ENCODE data around the gene MCU. TPM values are rescaled to one million over a fixed set of nuclear protein-coding genes. Genes with fewer than 3 reads are reported as not detected.
"Not testable (repeated sequence)": the region's sequence is repeated elsewhere in the genome, so short reads cannot be mapped to it uniquely, and the experiment has no call there.

The MCU gene
- total RNA-seq, 1 experiment from 2014 or later: 70.2 TPM

GRCh38 chr10:72663971-72664370, 28.0 kb upstream of the MCU start:
- DNase-seq: no peak
- no peak overlapping the region for H3K27ac Mint-ChIP-seq (ENCODE audit: unreplicated experiment)
- no TSS peak for BruUV-seq (replicated peaks)
- no peaks in the 10 kb centered on the region for H3K36me3 Mint-ChIP-seq (ENCODE audit: insufficient read depth, unreplicated experiment)
- H3K9me3 Mint-ChIP-seq (ENCODE audit: low read depth, unreplicated experiment): no peaks in the 10 kb centered on the region
- intact Hi-C loops (cut with micrococcal nuclease; ENCODE audit: unreplicated experiment): no loop called here
- TF ChIP-seq CTCF (IDR thresholded peaks at IDR 0.05; ENCODE audit: unreplicated experiment): no peak
- no peak overlapping the region for H3K4me3 Mint-ChIP-seq (ENCODE audit: low read depth, unreplicated experiment)
- H3K4me1 Mint-ChIP-seq (ENCODE audit: low read depth, unreplicated experiment): peaks cover 37% of the 10 kb centered on the region
- H3K27me3 Mint-ChIP-seq (ENCODE audit: unreplicated experiment): no peaks in the 10 kb centered on the region
- CTCF ChIA-PET: interaction anchor here (1.8 kb wide), 1 partner anchor 17 kb away, joined by 3 read pairs; no protein-coding TSS in a partner anchor

- H3K4me1 Mint-ChIP-seq (ENCODE audit: low read depth, unreplicated experiment): peaks cover 18% of the 10 kb centered on the region
- BruUV-seq (replicated peaks): no TSS peak
- DNase-seq: peak; percentile 33
- CTCF ChIA-PET: interaction anchor here (1.4 kb wide), 1 partner anchor 10 kb away, joined by 7 read pairs; no protein-coding TSS in a partner anchor
- no peak for TF ChIP-seq CTCF (IDR thresholded peaks at IDR 0.05; ENCODE audit: unreplicated experiment)
- intact Hi-C loops (cut with micrococcal nuclease; ENCODE audit: unreplicated experiment): no loop called here
- no peak overlapping the region for H3K4me3 Mint-ChIP-seq (ENCODE audit: low read depth, unreplicated experiment)
- H3K27me3 Mint-ChIP-seq (ENCODE audit: unreplicated experiment): no peaks in the 10 kb centered on the region
- no peaks in the 10 kb centered on the region for H3K9me3 Mint-ChIP-seq (ENCODE audit: low read depth, unreplicated experiment)
- no peak overlapping the region for H3K27ac Mint-ChIP-seq (ENCODE audit: unreplicated experiment)
- H3K36me3 Mint-ChIP-seq (ENCODE audit: insufficient read depth, unreplicated experiment): no peaks in the 10 kb centered on the region
These were observed 26.0 kb upstream of the MCU start for GRCh38 chr10:72665925-72666324.

GRCh38 chr10:72667207-72667864, 24.6 kb upstream of the MCU start:
- Mint-ChIP-seq H3K27me3 (ENCODE audit: unreplicated experiment) (no peaks in the 10 kb centered on the region), H3K27ac (ENCODE audit: unreplicated experiment) (no peak overlapping the region), H3K4me3 (ENCODE audit: low read depth, unreplicated experiment) (no peak overlapping the region), H3K9me3 (ENCODE audit: low read depth, unreplicated experiment) (no peaks in the 10 kb centered on the region), H3K4me1 (ENCODE audit: low read depth, unreplicated experiment) (peaks cover 18% of the 10 kb centered on the region), H3K36me3 (ENCODE audit: insufficient read depth, unreplicated experiment) (no peaks in the 10 kb centered on the region)
- DNase-seq: no peak
- intact Hi-C loops (cut with micrococcal nuclease; ENCODE audit: unreplicated experiment): no loop called here
- no peak for TF ChIP-seq CTCF (IDR thresholded peaks at IDR 0.05; ENCODE audit: unreplicated experiment)
- CTCF ChIA-PET: interaction anchor here (0.7 to 1.3 kb wide), 3 partner anchors 10 to 579 kb away, joined by 3 to 6 read pairs (median 4); partner anchors contain the start of gene SPOCK2
- BruUV-seq (replicated peaks): no TSS peak

GRCh38 chr10:72673280-72673679, 18.7 kb upstream of the MCU start:
- CTCF ChIA-PET: no interaction called here
- H3K27ac Mint-ChIP-seq (ENCODE audit: unreplicated experiment): no peak overlapping the region
- peaks cover 2% of the 10 kb centered on the region for H3K9me3 Mint-ChIP-seq (ENCODE audit: low read depth, unreplicated experiment)
- H3K4me3 Mint-ChIP-seq (ENCODE audit: low read depth, unreplicated experiment): no peak overlapping the region
- BruUV-seq (replicated peaks): no TSS peak
- peaks cover 10% of the 10 kb centered on the region for H3K36me3 Mint-ChIP-seq (ENCODE audit: insufficient read depth, unreplicated experiment)
- intact Hi-C loops (cut with micrococcal nuclease; ENCODE audit: unreplicated experiment): no loop called here
- H3K4me1 Mint-ChIP-seq (ENCODE audit: low read depth, unreplicated experiment): peaks cover 12% of the 10 kb centered on the region
- no peak for DNase-seq
- no peak for TF ChIP-seq CTCF (IDR thresholded peaks at IDR 0.05; ENCODE audit: unreplicated experiment)
- H3K27me3 Mint-ChIP-seq (ENCODE audit: unreplicated experiment): no peaks in the 10 kb centered on the region

- BruUV-seq (replicated peaks); CTCF ChIA-PET: not testable (repeated sequence)
These were observed 17.8 kb upstream of the MCU start for GRCh38 chr10:72674174-72674573.

More at GRCh38 chr10:72674174-72674573, 17.8 kb upstream of the MCU start:
- H3K27ac Mint-ChIP-seq (ENCODE audit: unreplicated experiment); H3K4me3 Mint-ChIP-seq (ENCODE audit: low read depth, unreplicated experiment); H3K9me3 Mint-ChIP-seq (ENCODE audit: low read depth, unreplicated experiment); H3K27me3 Mint-ChIP-seq (ENCODE audit: unreplicated experiment); DNase-seq; H3K36me3 Mint-ChIP-seq (ENCODE audit: insufficient read depth, unreplicated experiment); intact Hi-C loops (cut with micrococcal nuclease; ENCODE audit: unreplicated experiment): not testable (repeated sequence)
- peaks cover 20% of the 10 kb centered on the region for H3K4me1 Mint-ChIP-seq (ENCODE audit: low read depth, unreplicated experiment)

All from Calu3 (cell line).